Omental fat pad (tissue), 4 donors: ENCODE data around the gene TBC1D3K. TPM values are rescaled to one million over a fixed set of nuclear protein-coding genes. Genes with fewer than 3 reads are reported as not detected.
"Not testable (repeated sequence)": the region's sequence is repeated elsewhere in the genome, so short reads cannot be mapped to it uniquely, and the experiment has no call there.

Source experiments
- ATAC-seq: fragments of 150-250 bp; one replicate; pipeline ENCODE4 v1.9.1; 2016; ENCODE audit warnings: mild to moderate bottlenecking, moderate library complexity; ENCODE audit not compliant: low FRiP score
- DNase-seq: peaks from one replicate; pipeline ENCODE4 v3.0.0-alpha.2; 2019; ENCODE audit warnings: low spot score
- small RNA-seq: library from RNA; depleted of rRNA; stranded (forward); fragments of <200 nt; gene quantifications from one replicate; pipeline ENCODE3, GENCODE V24; 2016
- total RNA-seq, 4 donors: library from RNA; depleted of rRNA; stranded (reverse); fragments of >200 nt; gene quantifications; one replicate each; pipeline ENCODE4 v1.1.0, GENCODE V29; 2016
- TF ChIP-seq, protein P1 (sequence below), 3 donors: fragments of 450-650 bp; IDR thresholded peaks; one replicate each; pipeline ENCODE4 v1.5.1; 2016 to 2017; ENCODE audit warnings: antibody characterized with exemption in 3 of 3, mild to moderate bottlenecking in 3 of 3, moderate library complexity in 2 of 3

TBC1D3K gene
- total RNA-seq, result not detected

GRCh38 chr17:37924115-37924514 is at the start of gene TBC1D3K:
TSS of gene TBC1D3K (plus strand) at chr17:37924415. CDS start at chr17:37926000, 1,585 bp downstream.
- not testable (repeated sequence) for ATAC-seq, DNase-seq

DNA sequence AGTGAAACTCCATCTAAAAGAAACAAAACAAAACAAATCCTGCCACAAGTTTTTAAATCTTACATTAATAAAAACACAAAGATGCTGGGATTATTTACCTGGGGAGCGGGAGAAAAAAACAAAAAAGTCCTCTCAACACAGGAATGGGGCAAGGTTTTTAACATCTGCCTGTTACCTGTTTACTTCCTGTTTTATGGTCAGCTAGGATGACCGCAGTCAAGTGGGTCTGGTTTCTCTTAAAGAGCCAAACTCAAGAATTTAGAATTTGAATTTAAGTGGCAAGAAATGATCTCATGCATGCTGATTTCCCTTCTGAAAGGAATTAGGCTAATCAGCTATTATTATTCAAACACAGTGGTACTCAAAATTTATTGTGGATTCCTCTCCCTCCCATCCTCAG is 39.7 kb upstream of the TBC1D3K start:
- DNase-seq (no peak), ATAC-seq (no peak)
- TF ChIP-seq, protein P1, sequence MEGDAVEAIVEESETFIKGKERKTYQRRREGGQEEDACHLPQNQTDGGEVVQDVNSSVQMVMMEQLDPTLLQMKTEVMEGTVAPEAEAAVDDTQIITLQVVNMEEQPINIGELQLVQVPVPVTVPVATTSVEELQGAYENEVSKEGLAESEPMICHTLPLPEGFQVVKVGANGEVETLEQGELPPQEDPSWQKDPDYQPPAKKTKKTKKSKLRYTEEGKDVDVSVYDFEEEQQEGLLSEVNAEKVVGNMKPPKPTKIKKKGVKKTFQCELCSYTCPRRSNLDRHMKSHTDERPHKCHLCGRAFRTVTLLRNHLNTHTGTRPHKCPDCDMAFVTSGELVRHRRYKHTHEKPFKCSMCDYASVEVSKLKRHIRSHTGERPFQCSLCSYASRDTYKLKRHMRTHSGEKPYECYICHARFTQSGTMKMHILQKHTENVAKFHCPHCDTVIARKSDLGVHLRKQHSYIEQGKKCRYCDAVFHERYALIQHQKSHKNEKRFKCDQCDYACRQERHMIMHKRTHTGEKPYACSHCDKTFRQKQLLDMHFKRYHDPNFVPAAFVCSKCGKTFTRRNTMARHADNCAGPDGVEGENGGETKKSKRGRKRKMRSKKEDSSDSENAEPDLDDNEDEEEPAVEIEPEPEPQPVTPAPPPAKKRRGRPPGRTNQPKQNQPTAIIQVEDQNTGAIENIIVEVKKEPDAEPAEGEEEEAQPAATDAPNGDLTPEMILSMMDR (IDR thresholded peaks at IDR 0.05), result no peak

- ATAC-seq (no peak), DNase-seq (no peak)
- TF ChIP-seq, protein P1 (IDR thresholded peaks at IDR 0.05), result no peak
These were observed 39.1 kb upstream of the TBC1D3K start for GRCh38 chr17:37885136-37885535.

GRCh38 chr17:37888881-37889280 is 35.3 kb upstream of the TBC1D3K start:
- ATAC-seq, result no peak
- TF ChIP-seq, protein P1 (IDR thresholded peaks at IDR 0.05), result no peak
- DNase-seq, result no peak

DNA sequence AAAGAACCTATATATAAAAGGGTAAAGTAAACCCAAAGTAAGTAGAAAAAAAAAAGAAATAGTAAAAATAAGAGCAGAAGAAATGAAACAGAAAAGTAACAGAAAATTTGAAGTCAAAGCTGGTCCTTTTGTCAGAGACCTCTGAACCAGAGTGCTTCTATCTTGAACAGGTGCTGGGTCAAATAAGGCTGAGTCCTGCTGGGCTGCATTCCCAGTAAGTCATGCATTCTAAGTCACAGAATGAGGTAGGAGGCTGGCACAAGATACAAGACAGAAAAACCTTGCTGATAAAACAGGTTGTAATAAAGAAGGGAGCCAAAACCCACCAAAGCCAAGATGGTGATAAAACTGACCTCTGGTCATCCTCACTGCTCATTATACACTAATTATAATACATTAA is 27.3 kb upstream of the TBC1D3K start:
- DNase-seq, ATAC-seq: not testable (repeated sequence)

Small RNAs within 50 kb of the gene (small RNA-seq; reads per million reads assigned to genes)
- not detected for gene RF00001
- not detected for gene RNU6-489P

Other genes starting within 250 kb of the TBC1D3K start
- gene HNF1B, start 179.4 kb upstream of the TBC1D3K start, total RNA-seq, result not detected
- gene TBC1D3L, start 64.6 kb downstream of the TBC1D3K start, total RNA-seq, result 10 to 100 TPM in 3 of 4 donors, 1 to 10 TPM in 1; 9.7 to 13.9 (median 12.2) TPM
- under 1 TPM in 1 of 4 donors, not detected in 3; 0.28 TPM for gene TBC1D3D, start 79.6 kb downstream of the TBC1D3K start, total RNA-seq
- under 1 TPM in 1 of 4 donors, not detected in 3; 0.79 TPM for gene TBC1D3C, start 144.2 kb downstream of the TBC1D3K start, total RNA-seq
- not detected for gene TBC1D3E, start 203.5 kb downstream of the TBC1D3K start, total RNA-seq